Endothelial cell (in vitro differentiated cells): Measurements from ENCODE around the gene SYTL2. TPM values are rescaled to one million over a fixed set of nuclear protein-coding genes. Genes with fewer than 3 reads are reported as not detected.

Experiments
- DNase-seq: peaks from one replicate; pipeline ENCODE4 v3.0.0; 2021; ENCODE audit warnings: low spot score
- H3K27ac Mint-ChIP-seq: one replicate; pipeline ENCODE4 v1.8.0; 2021; ENCODE audit warnings: mixed read lengths, inconsistent platforms; ENCODE audit not compliant: unreplicated experiment
- H3K27me3 Mint-ChIP-seq: one replicate; pipeline ENCODE4 v1.8.0; 2021; ENCODE audit warnings: mild to moderate bottlenecking, moderate library complexity, mixed read lengths, inconsistent platforms; ENCODE audit not compliant: unreplicated experiment
- H3K36me3 Mint-ChIP-seq: one replicate; pipeline ENCODE4 v1.8.0; 2021; ENCODE audit warnings: mild to moderate bottlenecking, low read depth, mixed read lengths, inconsistent platforms; ENCODE audit not compliant: unreplicated experiment
- H3K4me1 Mint-ChIP-seq: one replicate; pipeline ENCODE4 v1.8.0; 2021; ENCODE audit warnings: mild to moderate bottlenecking, mixed read lengths, inconsistent platforms; ENCODE audit not compliant: unreplicated experiment
- H3K4me3 Mint-ChIP-seq: one replicate; pipeline ENCODE4 v1.8.0; 2021; ENCODE audit warnings: mild to moderate bottlenecking, mixed read lengths, inconsistent platforms; ENCODE audit not compliant: unreplicated experiment
- H3K9me3 Mint-ChIP-seq: one replicate; pipeline ENCODE4 v1.8.0; 2021; ENCODE audit warnings: mixed read lengths, inconsistent platforms; ENCODE audit not compliant: unreplicated experiment
- CTCF ChIP-seq: fragments of 200-600 bp; sonication (generic); IDR thresholded peaks from one replicate; pipeline ENCODE4 v1.5.0; 2021; ENCODE audit warnings: antibody characterized with exemption; ENCODE audit not compliant: unreplicated experiment
- total RNA-seq: library from RNA; stranded (reverse); fragmentation: NEBNext Ultra II Directional; extraction: Animal tissue kit (Norgen Biotek cat#: 25700); gene quantifications from one replicate; pipeline ENCODE4 v1.2.1, GENCODE V29; 2021; ENCODE audit not compliant: unreplicated experiment

Gene SYTL2
- total RNA-seq, 1 donor from 2014 or later, result 4.0 TPM

DNA sequence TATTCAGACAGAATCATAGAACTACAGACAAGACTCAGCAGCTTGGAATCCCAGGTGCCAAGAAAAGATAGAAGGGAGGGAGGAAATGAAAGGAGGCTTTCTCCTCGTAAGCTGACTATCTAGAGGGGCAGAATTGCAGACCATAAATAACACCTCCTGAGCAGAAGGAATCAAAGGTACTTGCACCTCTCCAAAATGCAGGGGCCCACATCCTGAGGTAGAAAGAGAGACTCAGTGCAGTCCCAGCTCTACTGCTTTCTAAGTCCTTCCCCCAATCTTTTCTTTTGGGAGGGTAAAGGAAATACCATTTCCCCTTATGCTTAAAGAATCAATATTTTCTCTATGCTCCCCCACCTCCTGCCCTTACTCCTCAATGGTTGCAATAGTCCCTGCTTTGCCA is 55.2 kb downstream of the SYTL2 start:
- Mint-ChIP-seq H3K27me3 (peaks cover 4% of the 10 kb centered on the region), H3K9me3 (no peaks in the 10 kb centered on the region), H3K4me3 (no peak overlapping the region), H3K4me1 (peaks cover 31% of the 10 kb centered on the region), H3K36me3 (no peaks in the 10 kb centered on the region), H3K27ac (no peak overlapping the region)
- no peak for DNase-seq
- no peak for TF ChIP-seq CTCF

DNA sequence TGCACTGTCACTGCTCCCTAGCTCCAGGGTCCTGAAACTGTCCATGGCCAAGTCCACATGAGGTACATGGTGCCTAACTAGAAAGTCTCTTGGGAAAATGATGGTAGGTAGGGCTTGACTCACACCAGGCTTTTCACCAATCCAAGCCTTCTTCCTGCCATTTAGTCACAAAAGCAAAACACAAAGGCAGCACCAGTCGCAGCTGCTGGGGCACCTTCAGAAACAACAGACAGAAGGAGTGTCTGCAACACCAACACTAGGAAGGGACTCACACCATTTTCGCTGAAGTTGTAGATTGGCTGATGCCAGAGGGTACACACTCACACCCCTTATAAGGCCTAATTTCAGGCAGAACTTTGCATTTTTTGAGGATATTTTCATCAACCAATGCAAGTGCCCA is 55.7 kb downstream of the SYTL2 start:
- no peak for TF ChIP-seq CTCF
- Mint-ChIP-seq H3K9me3 (no peaks in the 10 kb centered on the region), H3K4me3 (no peak overlapping the region), H3K27me3 (peaks cover 4% of the 10 kb centered on the region), H3K27ac (no peak overlapping the region), H3K36me3 (no peaks in the 10 kb centered on the region), H3K4me1 (peaks cover 33% of the 10 kb centered on the region)
- no peak for DNase-seq

DNA sequence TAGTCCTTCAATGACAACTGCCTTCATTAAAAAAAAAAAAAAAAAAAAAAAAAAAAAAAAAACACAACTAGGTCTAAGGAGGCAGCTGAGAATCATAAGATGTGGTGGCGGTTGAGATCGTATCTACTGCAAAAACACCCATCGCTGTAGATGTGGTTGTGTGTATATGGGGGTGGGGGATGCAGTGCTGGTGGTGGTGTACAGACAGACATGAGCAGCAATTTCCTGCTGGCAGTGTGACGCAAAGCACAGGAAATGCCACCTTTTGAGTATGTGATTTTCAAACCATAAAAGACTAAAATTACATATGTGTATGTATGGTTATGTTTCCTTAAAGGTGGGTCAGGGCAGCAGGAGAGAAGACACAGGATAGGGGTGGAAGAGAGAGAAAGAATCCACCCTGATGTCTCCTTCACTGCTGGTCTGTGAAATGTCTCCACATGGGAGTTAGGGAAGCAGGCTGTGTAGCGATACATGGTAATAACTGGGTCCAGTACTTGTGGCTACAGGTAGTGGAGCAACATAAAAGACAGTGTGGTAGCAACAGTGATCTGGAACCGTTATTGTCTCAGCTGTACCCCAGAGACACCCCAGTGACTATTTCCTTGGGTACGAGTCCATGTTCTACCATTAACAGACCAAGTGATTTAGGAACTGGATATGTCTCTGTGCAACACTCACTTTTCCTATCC is 57.9 kb downstream of the SYTL2 start:
- Mint-ChIP-seq H3K4me1 (peaks cover 43% of the 10 kb centered on the region), H3K27ac (no peak overlapping the region), H3K36me3 (no peaks in the 10 kb centered on the region), H3K27me3 (peaks cover 4% of the 10 kb centered on the region), H3K4me3 (no peak overlapping the region), H3K9me3 (no peaks in the 10 kb centered on the region)
- no peak for TF ChIP-seq CTCF
- no peak for DNase-seq

DNA sequence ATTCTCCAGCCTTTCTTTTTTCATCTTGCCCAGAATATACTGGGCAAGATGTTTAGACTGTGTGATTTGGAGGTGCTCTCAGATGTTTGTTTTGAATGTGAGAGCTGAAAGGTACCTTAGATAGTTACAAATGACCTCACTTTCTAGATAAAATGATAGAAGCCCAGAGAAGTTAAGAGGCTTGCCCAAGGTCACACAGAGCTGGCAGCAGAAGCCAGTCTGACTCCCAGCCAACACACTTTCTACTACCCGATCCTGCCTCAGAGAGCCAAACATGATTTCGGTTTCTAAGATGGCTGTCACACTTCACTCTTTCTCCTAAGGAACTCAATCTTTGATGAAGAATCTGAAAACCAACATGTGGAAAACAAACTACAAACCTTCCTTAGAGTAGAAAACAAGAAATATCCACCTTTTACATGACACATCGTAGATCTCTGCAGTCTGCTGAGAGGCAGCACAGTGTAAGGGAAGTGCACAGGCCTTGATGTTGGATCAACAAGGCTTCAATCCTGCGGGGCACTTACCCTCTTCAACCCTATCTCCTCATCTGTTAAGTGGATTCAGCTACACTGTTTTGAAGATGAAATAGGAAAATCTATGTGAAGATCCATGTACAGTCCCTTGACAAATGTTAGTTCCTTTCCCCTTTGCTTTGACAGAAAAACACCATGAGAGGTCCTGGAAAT is 58.6 kb downstream of the SYTL2 start:
- Mint-ChIP-seq H3K9me3 (no peaks in the 10 kb centered on the region), H3K27me3 (peaks cover 4% of the 10 kb centered on the region), H3K36me3 (no peaks in the 10 kb centered on the region), H3K27ac (no peak overlapping the region), H3K4me1 (peaks cover 41% of the 10 kb centered on the region), H3K4me3 (no peak overlapping the region)
- TF ChIP-seq CTCF, result no peak
- no peak for DNase-seq

GRCh38 chr11:85751724-85752123 is 59.2 kb downstream of the SYTL2 start:
- no peak for TF ChIP-seq CTCF
- Mint-ChIP-seq H3K36me3 (no peaks in the 10 kb centered on the region), H3K27me3 (peaks cover 4% of the 10 kb centered on the region), H3K4me3 (no peak overlapping the region), H3K27ac (no peak overlapping the region), H3K9me3 (no peaks in the 10 kb centered on the region), H3K4me1 (peaks cover 41% of the 10 kb centered on the region)
- no peak for DNase-seq
